HepG2 (cell line): ENCODE results near the gene TNFRSF18. TPM values are rescaled to one million over a fixed set of nuclear protein-coding genes. Genes with fewer than 3 reads are reported as not detected.

Source experiments
- ATF4 ChIP-seq, 2 experiments: fragments of 450-650 bp in 1 of 2; sonication (generic) in 1 of 2; formaldehyde crosslinking; IDR thresholded peaks; 2 replicates each; pipeline versions ENCODE4 v1.5.0 to v1.8.0; 2020 to 2022; ENCODE audit warnings: mild to moderate bottlenecking in 1 of 2, missing genetic modification reagents in 1 of 2
- CTCF ChIP-seq: sonication (generic); formaldehyde crosslinking; IDR thresholded peaks from 2 replicates; pipeline ENCODE4 v1.5.0; 2020; ENCODE audit warnings: mild to moderate bottlenecking, missing genetic modification reagents, moderate library complexity
- ELK4 ChIP-seq: sonication (generic); formaldehyde crosslinking; IDR thresholded peaks from 2 replicates; pipeline ENCODE4 v1.9.0; 2021; ENCODE audit warnings: missing genetic modification reagents, borderline replicate concordance
- HNRNPH1 ChIP-seq: fragments of 200-400 bp; formaldehyde crosslinking; optimal IDR thresholded peaks from 2 replicates; pipeline ENCODE3; 2017; ENCODE audit warnings: mild to moderate bottlenecking, low read depth, low read length
- MZF1 ChIP-seq: sonication (generic); formaldehyde crosslinking; IDR thresholded peaks from 2 replicates; pipeline ENCODE4 v1.8.1; 2023; ENCODE audit warnings: mild to moderate bottlenecking, missing genetic modification reagents, borderline replicate concordance
- NR1H2 ChIP-seq: sonication (generic); formaldehyde crosslinking; IDR thresholded peaks from 2 replicates; pipeline ENCODE4 v1.8.1; 2022; ENCODE audit warnings: low read depth, missing genetic modification reagents, borderline replicate concordance
- POLR2AphosphoS5 ChIP-seq: IDR thresholded peaks from 2 replicates; pipeline ENCODE4 v1.6.1; 2012; ENCODE audit warnings: low read depth, low read length
- PREB ChIP-seq: sonication (generic); formaldehyde crosslinking; IDR thresholded peaks from 2 replicates; pipeline ENCODE4 v1.4.0; 2020; ENCODE audit warnings: missing genetic modification reagents
- PRMT3 ChIP-seq: sonication (generic); formaldehyde crosslinking; IDR thresholded peaks from 2 replicates; pipeline ENCODE4 v1.8.1; 2022; ENCODE audit warnings: low read depth, mild to moderate bottlenecking, moderate library complexity, missing genetic modification reagents, borderline replicate concordance
- SNAPC2 ChIP-seq: sonication (generic); formaldehyde crosslinking; IDR thresholded peaks from 2 replicates; pipeline ENCODE4 v1.8.1; 2022; ENCODE audit warnings: mild to moderate bottlenecking, missing genetic modification reagents
- SP5 ChIP-seq: IDR thresholded peaks from 2 replicates; pipeline ENCODE4 v1.6.1; 2016; ENCODE audit warnings: low read depth, borderline replicate concordance
- TFAP4 ChIP-seq: sonication (generic); IDR thresholded peaks from 2 replicates; pipeline ENCODE4 v1.6.1; 2016; ENCODE audit warnings: low read depth, borderline replicate concordance
- THRA ChIP-seq: sonication (generic); formaldehyde crosslinking; IDR thresholded peaks from 2 replicates; pipeline ENCODE4 v1.4.0; 2020; ENCODE audit warnings: missing genetic modification reagents, borderline replicate concordance
- ZNF136 ChIP-seq: sonication (generic); formaldehyde crosslinking; IDR thresholded peaks from 2 replicates; pipeline ENCODE4 v1.8.1; 2022; ENCODE audit warnings: low read depth, mild to moderate bottlenecking, moderate library complexity, missing genetic modification reagents
- ZNF552 ChIP-seq: sonication (generic); formaldehyde crosslinking; IDR thresholded peaks from 2 replicates; pipeline ENCODE4 v1.9.0; 2022; ENCODE audit warnings: missing genetic modification reagents, mild to moderate bottlenecking, borderline replicate concordance
- ZNF569 ChIP-seq: sonication (generic); formaldehyde crosslinking; IDR thresholded peaks from 2 replicates; pipeline ENCODE4 v1.5.0; 2020; ENCODE audit warnings: mild to moderate bottlenecking, missing genetic modification reagents, moderate library complexity, borderline replicate concordance
- ZNF639 ChIP-seq: conservative IDR thresholded peaks from 2 replicates; pipeline ENCODE4 v1.6.1; 2018; ENCODE audit warnings: missing genetic modification reagents
- ZNF660 ChIP-seq: sonication (generic); formaldehyde crosslinking; IDR thresholded peaks from 2 replicates; pipeline ENCODE4 v1.5.1; 2020; ENCODE audit warnings: mild to moderate bottlenecking, low read depth, missing genetic modification reagents, borderline replicate concordance
- ZNF746 ChIP-seq: sonication (generic); formaldehyde crosslinking; IDR thresholded peaks from 2 replicates; pipeline ENCODE4 v1.8.0; 2022; ENCODE audit warnings: mild to moderate bottlenecking, missing genetic modification reagents
- ZSCAN30 ChIP-seq: sonication (generic); formaldehyde crosslinking; IDR thresholded peaks from 2 replicates; pipeline ENCODE4 v1.5.0; 2020; ENCODE audit warnings: mild to moderate bottlenecking, missing genetic modification reagents
- polyA plus RNA-seq, 8 experiments: library from polyadenylated mRNA; depleted of rRNA in 3 of 8; stranded (reverse) in 7 of 8; unstranded in 1 of 8; fragments of >200 nt; fragmentation: Illumina TruSeq in 4 of 8; extraction: Trizol in 4 of 8; gene quantifications; 2 replicates each; pipeline versions ENCODE4 v1.2.1 to v1.2.3, GENCODE V29; 2011 to 2016; ENCODE audit warnings: low read depth in 4 of 8, missing spikeins in 1 of 8, mixed read lengths in 1 of 8; ENCODE audit not compliant: insufficient read depth in 1 of 8
- total RNA-seq, 5 experiments: library from RNA; depleted of rRNA; stranded (reverse); fragments of >200 nt; fragmentation: Illumina TruSeq; extraction: Trizol; gene quantifications; 2 replicates each; pipeline ENCODE4 v1.2.3, GENCODE V29; 2016; ENCODE audit warnings: low read depth in 1 of 5

TNFRSF18 gene
- total and polyA plus RNA-seq, 2 of the 13 experiments (the other 11 are each of a cell fraction or from before 2014, with no cell fraction given) = not detected

- TF ChIP-seq CTCF (CRISPR knock-in tag) (0 out of 2 replicates have a peak, but pooled peaks have one; percentile 7), PRMT3 (CRISPR knock-in tag) (no peak), PREB (CRISPR knock-in tag) (no peak), ZNF569 (CRISPR knock-in tag) (no peak), ELK4 (CRISPR knock-in tag) (no peak), MZF1 (no peak), HNRNPH1 (no peak), ZNF136 (no peak), ZNF639 (CRISPR knock-in tag) (0 out of 2 replicates have a peak, but pooled peaks have one; percentile 44), NR1H2 (CRISPR knock-in tag) (no peak), ZNF552 (CRISPR knock-in tag) (0 out of 2 replicates have a peak, but pooled peaks have one; percentile 38), TFAP4 (no peak), THRA (CRISPR knock-in tag) (no peak), ZSCAN30 (CRISPR knock-in tag) (no peak), ATF4 (CRISPR knock-in tag; IDR thresholded peaks at IDR 0.05) (no peak), ZNF746 (CRISPR knock-in tag) (no peak), SP5 (CRISPR knock-in tag) (no peak), SNAPC2 (CRISPR knock-in tag) (no peak), ZNF660 (CRISPR knock-in tag) (no peak), POLR2AphosphoS5 (no peak)
Measured at GRCh38 chr1:1164701-1165451, 41.5 kb downstream of the TNFRSF18 start (continued).
